Memory B cell (primary cell): Measurements from ENCODE around the gene APOL4.
"Not testable (repeated sequence)": the region's sequence is repeated elsewhere in the genome, so short reads cannot be mapped to it uniquely, and the experiment has no call there.

Source experiments
- ATAC-seq: fragments of 150-1000 bp; cut with Tn5 transposase; 2 replicates; pipeline ENCODE4 v1.10.0; 2021; ENCODE audit warnings: low read depth, mild to moderate bottlenecking, moderate library complexity
- DNase-seq, 2 donors: peaks; one replicate each; pipeline ENCODE4 v3.0.0; 2022; ENCODE audit warnings: low spot score in 2 of 2
- H3K27ac Mint-ChIP-seq: one replicate; pipeline ENCODE4 v1.8.0; 2022; ENCODE audit warnings: mild to moderate bottlenecking, moderate library complexity, mixed read lengths
- H3K27me3 Mint-ChIP-seq: one replicate; pipeline ENCODE4 v1.8.0; 2022; ENCODE audit warnings: mixed read lengths
- H3K36me3 Mint-ChIP-seq: one replicate; pipeline ENCODE4 v1.8.0; 2022; ENCODE audit warnings: mild to moderate bottlenecking, mixed read lengths
- H3K4me1 Mint-ChIP-seq: one replicate; pipeline ENCODE4 v1.8.0; 2022; ENCODE audit warnings: mixed read lengths
- H3K4me3 Mint-ChIP-seq: one replicate; pipeline ENCODE4 v1.8.0; 2022; ENCODE audit warnings: mild to moderate bottlenecking, moderate library complexity, mixed read lengths
- H3K9me3 Mint-ChIP-seq: one replicate; pipeline ENCODE4 v1.8.0; 2022; ENCODE audit warnings: mixed read lengths

Gene APOL4

GRCh38 chr22:36175892-36176291, 25.7 kb downstream of the APOL4 start:
- Mint-ChIP-seq H3K4me3 (no peak overlapping the region), H3K36me3 (no peaks in the 10 kb centered on the region), H3K4me1 (peaks cover 4% of the 10 kb centered on the region), H3K27ac (no peak overlapping the region), H3K27me3 (peaks cover 3% of the 10 kb centered on the region), H3K9me3 (no peaks in the 10 kb centered on the region)
- ATAC-seq (no peak), DNase-seq (no peak)

- no peak overlapping the region for H3K4me3 Mint-ChIP-seq
- peaks cover 1% of the 10 kb centered on the region for H3K4me1 Mint-ChIP-seq
- H3K9me3 Mint-ChIP-seq = no peaks in the 10 kb centered on the region
- DNase-seq (no peak), ATAC-seq (no peak)
- peaks cover 2% of the 10 kb centered on the region for H3K36me3 Mint-ChIP-seq
- H3K27ac Mint-ChIP-seq = no peak overlapping the region
- peaks cover 3% of the 10 kb centered on the region for H3K27me3 Mint-ChIP-seq
Observed at GRCh38 chr22:36171941-36172340, 29.7 kb downstream of the APOL4 start.

DNA sequence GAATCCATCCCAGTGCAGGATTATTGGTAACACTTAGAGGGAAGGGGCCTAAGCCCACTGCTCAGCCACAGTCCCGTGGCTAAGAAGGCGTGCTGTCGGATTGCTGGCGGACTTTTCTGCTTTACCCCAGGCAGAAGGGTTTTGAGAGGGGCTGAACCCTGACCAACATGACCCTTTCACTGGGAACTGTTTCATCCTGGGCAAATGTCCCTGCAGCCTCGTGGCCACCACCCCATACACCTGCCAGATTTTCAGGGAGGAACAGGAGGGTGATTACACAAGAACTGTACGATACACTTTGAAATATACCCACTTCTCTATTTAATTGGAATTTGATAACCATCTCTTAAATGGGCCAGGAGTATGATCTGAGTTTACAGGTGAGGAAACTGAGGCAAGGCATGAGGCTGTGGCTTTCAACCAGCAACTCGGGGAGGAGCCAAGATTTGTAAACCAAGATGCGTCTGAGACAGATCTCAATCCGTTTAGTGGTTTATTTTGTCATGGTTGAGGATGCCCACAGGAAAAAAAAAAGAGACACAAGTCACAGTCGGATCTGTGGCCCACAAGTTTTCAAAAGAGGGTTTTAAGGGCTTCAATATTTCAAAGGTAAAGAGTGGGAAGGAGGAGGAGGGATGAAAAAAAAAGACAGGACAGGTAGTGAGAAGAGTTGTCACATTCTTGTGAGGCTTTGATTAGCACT, 34.9 kb downstream of the APOL4 start:
- no peaks in the 10 kb centered on the region for H3K27me3 Mint-ChIP-seq
- ATAC-seq (no peak), DNase-seq (no peak)
- H3K4me3 Mint-ChIP-seq = no peak overlapping the region
- peaks cover 2% of the 10 kb centered on the region for H3K36me3 Mint-ChIP-seq
- no peak overlapping the region for H3K27ac Mint-ChIP-seq
- peaks cover 24% of the 10 kb centered on the region for H3K4me1 Mint-ChIP-seq
- H3K9me3 Mint-ChIP-seq = no peaks in the 10 kb centered on the region

DNA sequence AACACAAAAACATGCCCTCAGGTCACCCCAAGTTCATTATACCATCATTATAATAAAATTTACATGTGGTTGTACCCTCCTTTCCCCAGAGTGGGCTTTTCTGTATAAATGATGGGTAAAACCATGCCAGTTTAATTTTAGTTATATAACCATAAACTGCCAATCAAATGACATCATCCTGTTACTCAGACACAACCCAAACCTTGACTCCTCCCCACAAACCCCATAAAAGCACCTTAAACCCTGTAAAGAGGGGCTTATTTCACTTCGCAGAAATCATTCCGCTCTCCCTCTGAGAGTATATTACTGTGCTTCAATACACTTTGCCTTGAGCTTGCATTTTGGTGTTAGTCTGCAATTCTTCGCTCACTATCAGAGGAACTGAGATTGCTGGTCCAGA, 35.5 kb downstream of the APOL4 start:
- Mint-ChIP-seq H3K27me3 (no peaks in the 10 kb centered on the region), H3K27ac (no peak overlapping the region), H3K4me1 (peaks cover 30% of the 10 kb centered on the region), H3K36me3 (peaks cover 2% of the 10 kb centered on the region), H3K4me3 (no peak overlapping the region), H3K9me3 (no peaks in the 10 kb centered on the region)
- DNase-seq (no peak), ATAC-seq (no peak)

GRCh38 chr22:36165141-36165540, 36.5 kb downstream of the APOL4 start:
- Mint-ChIP-seq H3K9me3 (no peaks in the 10 kb centered on the region), H3K4me1 (peaks cover 37% of the 10 kb centered on the region)

DNA sequence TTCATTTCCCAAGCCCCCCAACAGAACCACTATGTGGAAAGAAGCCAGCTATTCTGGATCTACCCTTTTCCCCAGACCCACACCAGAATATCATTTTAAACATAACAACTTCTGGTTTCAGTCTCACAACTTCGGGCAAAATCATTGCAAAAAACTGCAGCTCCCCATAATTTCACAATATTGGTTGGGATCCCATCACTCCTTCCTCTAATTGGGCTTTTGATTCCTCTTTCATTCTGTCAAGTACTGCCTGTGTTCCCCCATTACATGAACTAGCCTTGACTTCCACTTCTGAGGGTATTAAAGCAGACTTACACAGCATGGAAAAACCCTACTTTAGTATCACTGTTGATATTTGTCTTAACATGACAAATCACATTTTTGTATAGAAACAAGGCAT, 37.0 kb downstream of the APOL4 start:
- H3K4me3 Mint-ChIP-seq = no peak overlapping the region
- no peaks in the 10 kb centered on the region for H3K27me3 Mint-ChIP-seq
- DNase-seq = no peak
- ATAC-seq = no peak
- H3K9me3 Mint-ChIP-seq = no peaks in the 10 kb centered on the region
- H3K4me1 Mint-ChIP-seq = peaks cover 42% of the 10 kb centered on the region
- H3K36me3 Mint-ChIP-seq = peaks cover 2% of the 10 kb centered on the region
- peak overlapping the region; percentile 53 for H3K27ac Mint-ChIP-seq

More at GRCh38 chr22:36165141-36165540, 36.5 kb downstream of the APOL4 start:
- Mint-ChIP-seq H3K27ac (no peak overlapping the region), H3K4me3 (no peak overlapping the region), H3K36me3 (peaks cover 2% of the 10 kb centered on the region), H3K27me3 (no peaks in the 10 kb centered on the region)
- ATAC-seq (no peak), DNase-seq (no peak)

DNA sequence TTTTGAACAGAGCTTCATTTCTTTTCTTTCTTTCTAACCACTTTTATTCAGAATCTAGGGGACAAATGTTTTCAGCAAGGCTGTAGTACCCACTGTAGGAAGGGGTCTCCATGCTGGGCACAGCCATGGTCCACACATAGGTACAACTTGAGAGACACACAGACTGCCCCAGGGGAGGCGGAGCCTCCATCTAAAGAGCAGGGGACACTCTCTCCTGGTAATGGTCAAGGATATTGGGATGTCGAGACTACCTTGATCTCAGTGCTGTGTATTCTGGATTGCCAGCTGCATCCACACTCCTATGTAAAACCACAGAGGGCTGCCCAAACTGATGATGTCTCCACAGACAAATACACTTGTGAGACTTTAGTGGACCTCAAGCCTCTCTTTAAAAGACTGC, 38.1 kb downstream of the APOL4 start:
- peak overlapping the region; percentile 52 for H3K4me3 Mint-ChIP-seq
- H3K36me3 Mint-ChIP-seq = peaks cover 2% of the 10 kb centered on the region
- no peaks in the 10 kb centered on the region for H3K9me3 Mint-ChIP-seq
- ATAC-seq (no peak), DNase-seq (no peak)
- peak overlapping the region; percentile 99 for H3K27ac Mint-ChIP-seq
- H3K27me3 Mint-ChIP-seq = no peaks in the 10 kb centered on the region
- H3K4me1 Mint-ChIP-seq = peaks cover 52% of the 10 kb centered on the region

DNA sequence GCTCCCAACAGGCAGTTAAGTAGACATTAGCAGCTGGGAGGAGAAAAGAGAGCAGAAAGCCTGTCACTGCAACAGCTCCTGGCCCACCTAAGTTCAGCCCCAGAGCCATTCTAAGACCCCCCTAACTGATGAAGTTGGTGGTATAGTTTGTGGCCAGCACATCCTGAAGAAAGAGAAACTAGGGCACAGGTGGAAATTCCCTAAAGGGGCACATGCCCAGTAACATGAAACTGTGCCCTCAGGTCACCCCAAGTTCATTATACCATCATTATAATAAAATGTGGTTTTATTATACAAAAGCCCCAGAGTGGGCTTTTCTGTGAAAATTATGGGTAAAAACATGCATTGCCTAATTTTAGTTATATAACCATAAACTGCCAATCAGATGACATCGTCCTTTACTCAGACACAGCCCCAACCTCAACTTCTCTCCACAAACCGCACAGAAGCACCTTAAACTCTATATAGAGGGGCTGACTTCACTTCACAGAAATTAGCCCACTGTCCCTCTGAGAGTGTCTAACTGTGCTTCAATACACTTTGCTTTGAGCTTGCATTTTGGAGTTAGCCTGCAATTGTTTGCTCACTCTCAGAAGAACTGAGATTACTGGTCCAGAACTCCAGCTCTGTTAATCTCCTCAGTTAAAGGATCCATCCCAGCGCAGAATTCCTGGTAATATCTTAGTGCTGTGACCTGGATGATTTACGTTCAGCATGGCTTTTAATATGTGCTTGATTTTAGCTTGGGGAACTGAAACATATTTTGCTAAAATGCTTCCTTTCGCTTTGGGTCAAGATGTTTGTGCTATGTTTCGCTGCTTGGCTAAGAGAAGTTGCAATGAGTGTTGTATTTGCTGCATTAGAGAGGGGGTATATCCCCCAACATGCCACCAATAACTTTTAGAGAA, 39.2 kb downstream of the APOL4 start:
- DNase-seq = no peak
- H3K27me3 Mint-ChIP-seq = no peaks in the 10 kb centered on the region
- no peaks in the 10 kb centered on the region for H3K9me3 Mint-ChIP-seq
- peaks cover 59% of the 10 kb centered on the region for H3K4me1 Mint-ChIP-seq
- H3K4me3 Mint-ChIP-seq = peak overlapping the region; percentile 96
- H3K36me3 Mint-ChIP-seq = peaks cover 2% of the 10 kb centered on the region
- H3K27ac Mint-ChIP-seq = peak overlapping the region; percentile 99
- peak; percentile 70 for ATAC-seq

DNA sequence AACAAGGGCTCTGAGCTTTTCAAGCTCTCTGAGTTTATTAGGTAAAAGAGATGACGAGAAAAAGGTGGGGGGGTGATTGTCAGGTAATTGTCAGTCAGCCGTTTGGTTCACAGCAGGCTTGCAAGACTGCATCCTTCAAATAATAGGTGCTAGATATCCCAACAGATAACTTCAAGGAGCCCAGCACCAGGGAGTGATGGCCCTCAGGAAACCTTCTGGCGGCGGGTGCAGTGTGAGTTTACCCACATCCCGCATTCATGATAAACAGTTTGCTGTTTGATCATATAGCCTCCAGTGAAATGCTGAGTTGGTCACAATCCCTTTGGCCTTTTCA, 39.8 kb downstream of the APOL4 start:
- ATAC-seq = peak; percentile 0
- H3K4me1 Mint-ChIP-seq = peaks cover 59% of the 10 kb centered on the region
- not testable (repeated sequence) for H3K36me3 Mint-ChIP-seq, DNase-seq, H3K27me3 Mint-ChIP-seq, H3K9me3 Mint-ChIP-seq
- peak overlapping the region; percentile 99 for H3K27ac Mint-ChIP-seq
- peak overlapping the region; percentile 96 for H3K4me3 Mint-ChIP-seq

DNA sequence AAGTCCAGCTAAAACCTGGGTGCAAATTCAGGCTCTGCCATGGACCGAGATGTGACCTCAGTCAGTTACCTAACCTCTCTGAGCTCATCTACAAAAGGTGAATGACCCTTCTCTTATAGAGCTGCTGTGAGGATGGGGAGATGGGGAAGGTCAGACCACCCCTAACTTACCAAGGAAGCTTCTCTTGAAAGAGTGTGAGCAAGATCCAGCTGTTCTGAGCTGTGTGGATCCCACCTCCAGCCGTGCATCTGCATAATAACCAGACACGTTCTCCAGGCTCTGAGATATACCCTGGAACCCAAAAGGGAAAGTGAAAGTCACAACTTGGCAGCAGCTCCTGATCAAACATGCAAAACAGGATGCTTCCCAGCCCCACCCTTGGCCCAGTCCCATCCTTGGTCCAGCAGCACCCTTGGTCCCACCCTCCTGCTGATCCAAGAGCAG, 41.1 kb downstream of the APOL4 start, which contains the start of gene APOL3:
Gene APOL3, minus strand, starts transcription at position 257 of the 444 bp plus-strand sequence. CDS start 11,700 bp downstream, outside the sequence.
- H3K4me3 Mint-ChIP-seq = peak within 1 kb of the TSS; percentile 96
- H3K4me1 Mint-ChIP-seq = peaks cover 66% of the 10 kb centered on the region
- DNase-seq (peak in 1 of 2 donors; percentile 37), ATAC-seq (peak; percentile 41)
- H3K27ac Mint-ChIP-seq = peak within 1 kb of the TSS; percentile 99
- peaks cover 4% of the 10 kb centered on the region for H3K36me3 Mint-ChIP-seq
- H3K9me3 Mint-ChIP-seq = no peaks in the 10 kb centered on the region
- no peaks in the 10 kb centered on the region for H3K27me3 Mint-ChIP-seq

GRCh38 chr22:36156515-36157419, 44.8 kb downstream of the APOL4 start:
- peak overlapping the region; percentile 96 for H3K4me3 Mint-ChIP-seq
- peaks cover under 1% of the 10 kb centered on the region for H3K9me3 Mint-ChIP-seq
- no peaks in the 10 kb centered on the region for H3K27me3 Mint-ChIP-seq
- H3K4me1 Mint-ChIP-seq = peaks cover 64% of the 10 kb centered on the region
- peak overlapping the region; percentile 99 for H3K27ac Mint-ChIP-seq
- DNase-seq = peak; percentile 43 to 45
- ATAC-seq = peak; percentile 76
- peaks cover 21% of the 10 kb centered on the region for H3K36me3 Mint-ChIP-seq

- Mint-ChIP-seq H3K27me3 (no peaks in the 10 kb centered on the region), H3K36me3 (peaks cover 26% of the 10 kb centered on the region), H3K9me3 (peaks cover 1% of the 10 kb centered on the region), H3K4me1 (peaks cover 62% of the 10 kb centered on the region), H3K4me3 (peak overlapping the region; percentile 96), H3K27ac (peak overlapping the region; percentile 99)
- no peak for ATAC-seq
- DNase-seq = no peak
Observed at GRCh38 chr22:36156119-36156514, 45.5 kb downstream of the APOL4 start.

DNA sequence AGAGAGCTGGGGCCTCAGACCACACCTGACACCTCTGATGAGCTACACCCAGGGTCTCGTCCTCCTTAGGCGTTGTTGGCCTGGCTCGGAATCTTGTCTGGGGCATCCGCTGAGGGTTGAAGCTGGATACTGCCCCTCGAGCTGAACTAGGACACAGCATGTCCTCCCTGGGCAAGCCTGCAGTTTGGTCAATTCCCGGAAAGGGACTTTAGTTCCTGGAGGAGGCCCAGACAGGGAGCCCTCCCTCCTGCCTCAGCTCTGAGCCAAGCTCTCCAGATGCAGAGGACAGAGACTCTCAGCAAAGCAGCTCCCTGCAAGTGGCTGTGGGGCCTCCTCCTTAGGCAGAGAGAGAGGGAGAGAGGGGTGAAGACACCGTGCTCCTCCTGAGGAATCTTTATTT, 45.9 kb downstream of the APOL4 start:
- Mint-ChIP-seq H3K9me3 (peaks cover 1% of the 10 kb centered on the region), H3K36me3 (peaks cover 29% of the 10 kb centered on the region), H3K4me3 (no peak overlapping the region), H3K27ac (peak overlapping the region; percentile 99), H3K4me1 (peaks cover 62% of the 10 kb centered on the region), H3K27me3 (no peaks in the 10 kb centered on the region)
- ATAC-seq (no peak), DNase-seq (no peak)
